Measurements from ENCODE around the gene REEP3. TPM values are rescaled to one million over a fixed set of nuclear protein-coding genes. Genes with fewer than 3 reads are reported as not detected.

Gene REEP3
- total and polyA plus RNA-seq, 2 of the 8 experiments (the other 6 are each of a cell fraction or from before 2014, with no cell fraction given) = 5.8 to 31.5 TPM

DNA sequence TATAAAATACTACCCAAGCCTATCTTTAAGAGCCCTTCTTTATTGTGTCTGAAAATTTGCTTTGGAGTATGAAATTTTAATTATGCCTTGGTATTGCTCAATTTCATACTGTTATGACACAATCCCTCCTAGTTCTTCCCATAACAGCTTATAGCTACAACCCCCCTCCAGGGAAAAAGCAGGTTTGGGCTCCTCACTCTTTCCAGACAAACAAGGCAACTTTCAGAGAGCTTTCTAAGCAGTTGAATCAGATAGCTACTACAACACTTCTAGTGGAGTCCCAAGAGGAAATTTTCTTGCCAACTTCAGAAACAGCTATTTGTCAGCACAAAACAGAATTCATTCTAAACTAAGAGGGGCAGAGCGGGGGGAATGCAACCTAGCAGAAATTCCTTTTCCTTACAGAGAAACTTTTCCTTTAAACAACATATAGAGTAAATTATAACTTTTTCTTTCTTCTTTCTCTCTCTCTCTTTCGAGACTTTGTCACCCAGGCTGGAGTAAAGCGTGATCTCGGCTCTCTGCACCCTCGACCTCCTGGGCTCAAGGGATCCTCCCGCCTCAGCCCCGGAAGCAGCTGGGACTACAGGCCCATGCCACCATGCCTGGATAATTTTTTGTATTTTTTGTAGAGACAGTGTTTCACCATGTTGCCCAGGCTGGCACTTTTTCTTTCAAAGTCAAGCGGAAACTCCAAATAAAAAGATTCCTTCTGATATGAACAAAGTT, 29.4 kb upstream of the REEP3 start:
- Histone ChIP-seq H3K9ac (replicated peaks in 1 of 4; ENCODE audit: extremely low read depth in 1 of 4, low read depth in 3 of 4, low read length in 3 of 4) (no peak overlapping the region), H3K4me2 (ENCODE audit: insufficient read depth in 1 of 2, low read depth in 2 of 2, low read length in 2 of 2) (no peak overlapping the region; a peak in 1 of 4 replicates), H3K36me3 (ENCODE audit: control insufficient read depth in 2 of 4, insufficient read depth in 4 of 4, low read length in 3 of 4) (peaks cover 0 to 7% (median 0%) of the 10 kb centered on the region in 4 experiments; a peak in 2 of 8 replicates), H3K4ac (replicated peaks; ENCODE audit: insufficient read length, low read depth, low read length) (no peak overlapping the region), H2BK12ac (ENCODE audit: low read depth, low read length) (no peak overlapping the region), H2BK20ac (ENCODE audit: low read length) (no peak overlapping the region), H4K20me1 (replicated peaks in 1 of 2; ENCODE audit: control insufficient read depth in 1 of 2, insufficient read depth in 2 of 2, low read length in 2 of 2) (peaks cover 0 to 1% of the 10 kb centered on the region in 2 experiments), H4K5ac (ENCODE audit: insufficient read length, low read depth, low read length) (no peak overlapping the region), H3K23ac (ENCODE audit: insufficient read length) (no peak overlapping the region), H3K56ac (replicated peaks; ENCODE audit: insufficient read length, low read depth, low read length) (no peak overlapping the region), H2AK5ac (ENCODE audit: low read depth, low read length) (no peak overlapping the region), H2BK120ac (replicated peaks; ENCODE audit: low read depth, low read length) (no peak overlapping the region), H2BK15ac (ENCODE audit: low read length) (no peak overlapping the region), H3K14ac (ENCODE audit: insufficient read length) (no peak overlapping the region), H4K8ac (ENCODE audit: extremely low read depth, insufficient read depth, low read length) (no peak overlapping the region), H2AFZ (ENCODE audit: low read length) (no peak overlapping the region), H3K4me3 (ENCODE audit: extremely low read depth in 1 of 4, insufficient read depth in 2 of 4, low read depth in 3 of 4, low read length in 4 of 4) (no peak overlapping the region), H3K18ac (ENCODE audit: extremely low read depth, low read length) (no peak overlapping the region), H3K79me1 (ENCODE audit: low read depth, low read length) (no peaks in the 10 kb centered on the region), H3K79me2 (ENCODE audit: control insufficient read depth in 1 of 2, insufficient read depth in 2 of 2, low read length in 2 of 2) (peaks cover 0 to 68% of the 10 kb centered on the region in 2 experiments; a peak in 2 of 4 replicates), H3K27ac (ENCODE audit: low read depth, low read length) (no peak overlapping the region), H4K91ac (replicated peaks; ENCODE audit: insufficient read length, low read length) (no peak overlapping the region), H3K4me1 (replicated peaks in 1 of 4; ENCODE audit: control insufficient read depth in 3 of 4, insufficient read depth in 4 of 4, low read length in 3 of 4) (peaks cover 0 to 5% (median 0%) of the 10 kb centered on the region in 4 experiments; a peak in 1 of 7 replicates), H3K9me3 (ENCODE audit: insufficient read depth in 2 of 2, low read depth in 1 of 2, low read length in 1 of 2) (peaks cover 9 to 10% of the 10 kb centered on the region in 2 experiments; a peak in 3 of 4 replicates), H3K27me3 (replicated peaks in 1 of 4; ENCODE audit: control insufficient read depth in 3 of 4, extremely low read depth in 1 of 4, insufficient read depth in 3 of 4, low read length in 3 of 4) (no peaks in the 10 kb centered on the region), H2BK5ac (ENCODE audit: low read depth, low read length) (no peak overlapping the region), H3K23me2 (ENCODE audit: low read depth, low read length) (no peaks in the 10 kb centered on the region)
- ChIA-PET POLR2A (ENCODE audit: partially characterized antibody) (interaction anchor here (1.4 to 1.7 kb wide), 2 partner anchors 12 to 223 kb away, joined by 3 to 5 read pairs; no protein-coding TSS in a partner anchor), CTCF (ENCODE audit: partially characterized antibody) (interaction anchor here (0.5 to 1.3 kb wide), 4 partner anchors 9 to 139 kb away, joined by 3 to 5 read pairs (median 4); no protein-coding TSS in a partner anchor)
- FAIRE-seq = no peak
- DNase-seq (ENCODE audit: low read depth in 1 of 2, low spot score in 2 of 2) = no peak
- peak; percentile 88 for TF ChIP-seq CEBPB (IDR thresholded peaks at IDR 0.05; ENCODE audit: low read depth, low read length)
- no peak for TF ChIP-seq CTBP2 (IDR thresholded peaks at IDR 0.05; ENCODE audit: borderline replicate concordance, insufficient read depth, insufficient read length, low read length)
- TF ChIP-seq BCL11A (IDR thresholded peaks at IDR 0.05; ENCODE audit: low read depth in 2 of 2, low read length in 2 of 2) = no peak
- no peak for TF ChIP-seq KDM1A (IDR thresholded peaks at IDR 0.05; ENCODE audit: borderline replicate concordance, low read length)
- no peak for TF ChIP-seq POLR2AphosphoS5 (IDR thresholded peaks at IDR 0.05; ENCODE audit: low read depth, low read length)
- WGBS, 2 experiments (ENCODE audit: extremely low coverage in 1 of 2, insufficient coverage in 1 of 2, insufficient read length in 1 of 2, insufficient replicate concordance in 2 of 2, low coverage in 1 of 2, low lambda C conversion rate in 2 of 2, missing lambda C conversion rate in 1 of 2) = 84% methylated on average over 8 of the region's 8 CpGs; no CpG with 5 or more reads in 1 of the 2 experiments

Data from H1 (cell line).